GM13977 (cell line): ENCODE results near the gene COMP.

Experiments used
- DNase-seq: peaks from one replicate; pipeline ENCODE4 v3.0.0; 2012; ENCODE audit warnings: low spot score
- in situ Hi-C: fragments of 300-500 bp; cut with MboI; formaldehyde crosslinking; loops from one replicate; pipeline ENCODE4 v1.12.0; 2022; ENCODE audit warnings: low sequenced_read_pairs, low pct_unique_long_range_greater_than_20kb, mixed read lengths, inconsistent platforms; ENCODE audit not compliant: unreplicated experiment
- TF ChIP-seq, protein P1 (sequence below): IDR thresholded peaks from 2 replicates; pipeline ENCODE4 v1.5.1; 2012; ENCODE audit warnings: mild to moderate bottlenecking, control low read depth; ENCODE audit not compliant: insufficient read depth; ENCODE audit errors: extremely low read depth, missing control alignments

COMP gene

DNA sequence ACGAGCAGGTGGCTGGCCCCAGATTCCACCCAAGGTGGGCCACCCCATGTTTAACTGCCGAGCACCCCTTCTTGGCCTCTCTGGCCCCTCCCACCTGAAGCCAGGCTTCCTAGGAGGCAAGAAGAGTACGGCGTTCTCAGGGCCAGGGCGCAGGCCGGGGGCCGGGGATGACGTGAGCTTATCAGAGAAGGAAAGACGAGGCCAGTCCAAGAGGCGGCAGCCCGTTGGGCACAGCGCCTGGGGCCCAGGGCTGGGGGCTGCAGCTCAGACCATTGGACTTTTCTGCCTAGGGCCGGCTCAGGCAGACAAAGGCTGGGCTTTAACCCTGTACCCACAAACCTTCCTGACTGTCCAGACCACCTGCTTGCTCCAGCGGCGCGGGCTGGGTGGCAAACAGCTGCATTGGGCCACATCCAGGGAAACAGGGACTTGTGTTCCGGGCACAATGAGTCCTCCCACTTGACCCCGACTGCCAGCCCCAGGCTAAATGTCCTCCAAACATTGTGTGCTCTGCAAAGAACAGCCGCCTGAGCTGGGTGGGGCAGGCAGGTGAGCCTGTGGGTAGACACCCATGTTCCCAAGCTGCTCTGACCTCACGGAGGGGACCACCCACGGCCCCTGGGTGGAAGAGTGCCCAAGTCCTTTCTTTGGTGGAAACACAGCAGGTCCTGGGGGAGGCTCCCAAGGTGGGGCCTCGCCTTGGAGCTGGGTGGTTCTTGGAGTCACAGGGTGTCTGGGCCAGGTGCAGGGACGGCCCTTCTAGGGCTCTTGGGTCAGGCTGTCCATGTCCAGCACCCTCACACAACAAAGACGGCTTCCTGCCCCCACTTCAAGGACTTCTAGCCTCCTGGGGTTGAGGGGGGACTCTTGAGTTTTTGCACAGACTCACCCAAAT is 21.9 kb downstream of the COMP start:
- in situ Hi-C loops, result no loop called here
- TF ChIP-seq, protein P1, sequence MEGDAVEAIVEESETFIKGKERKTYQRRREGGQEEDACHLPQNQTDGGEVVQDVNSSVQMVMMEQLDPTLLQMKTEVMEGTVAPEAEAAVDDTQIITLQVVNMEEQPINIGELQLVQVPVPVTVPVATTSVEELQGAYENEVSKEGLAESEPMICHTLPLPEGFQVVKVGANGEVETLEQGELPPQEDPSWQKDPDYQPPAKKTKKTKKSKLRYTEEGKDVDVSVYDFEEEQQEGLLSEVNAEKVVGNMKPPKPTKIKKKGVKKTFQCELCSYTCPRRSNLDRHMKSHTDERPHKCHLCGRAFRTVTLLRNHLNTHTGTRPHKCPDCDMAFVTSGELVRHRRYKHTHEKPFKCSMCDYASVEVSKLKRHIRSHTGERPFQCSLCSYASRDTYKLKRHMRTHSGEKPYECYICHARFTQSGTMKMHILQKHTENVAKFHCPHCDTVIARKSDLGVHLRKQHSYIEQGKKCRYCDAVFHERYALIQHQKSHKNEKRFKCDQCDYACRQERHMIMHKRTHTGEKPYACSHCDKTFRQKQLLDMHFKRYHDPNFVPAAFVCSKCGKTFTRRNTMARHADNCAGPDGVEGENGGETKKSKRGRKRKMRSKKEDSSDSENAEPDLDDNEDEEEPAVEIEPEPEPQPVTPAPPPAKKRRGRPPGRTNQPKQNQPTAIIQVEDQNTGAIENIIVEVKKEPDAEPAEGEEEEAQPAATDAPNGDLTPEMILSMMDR, result no peak
- no peak for DNase-seq

DNA sequence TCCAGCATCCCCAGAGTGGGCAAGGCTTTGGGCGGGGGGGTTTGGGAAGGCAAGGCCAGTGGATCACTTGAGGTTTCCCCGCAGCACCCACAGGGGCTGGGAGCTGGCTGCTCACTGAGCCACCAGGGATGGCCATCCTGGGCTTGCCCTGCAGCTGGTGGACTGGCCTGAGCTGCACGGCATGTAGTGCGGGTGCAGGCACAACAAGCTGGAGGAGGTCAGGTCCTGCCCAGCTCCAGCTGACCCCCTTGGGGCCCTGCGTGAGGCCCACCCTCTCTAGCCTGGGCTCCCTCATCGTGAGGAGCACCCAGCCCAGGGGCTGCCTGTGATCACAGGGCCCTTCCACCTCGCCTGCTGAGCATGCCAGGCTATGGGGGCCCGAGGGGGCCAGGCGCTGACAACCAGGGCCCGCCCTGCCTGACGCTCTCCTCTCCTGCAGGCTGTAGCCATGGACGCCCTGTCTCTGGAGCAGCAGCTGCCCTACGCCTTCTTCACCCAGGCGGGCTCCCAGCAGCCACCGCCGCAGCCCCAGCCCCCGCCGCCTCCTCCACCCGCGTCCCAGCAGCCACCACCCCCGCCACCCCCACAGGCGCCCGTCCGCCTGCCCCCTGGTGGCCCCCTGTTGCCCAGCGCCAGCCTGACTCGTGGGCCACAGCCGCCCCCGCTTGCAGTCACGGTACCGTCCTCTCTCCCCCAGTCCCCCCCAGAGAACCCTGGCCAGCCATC is 22.9 kb downstream of the COMP start:
- in situ Hi-C loops, result no loop called here
- TF ChIP-seq, protein P1, result no peak
- no peak for DNase-seq

DNA sequence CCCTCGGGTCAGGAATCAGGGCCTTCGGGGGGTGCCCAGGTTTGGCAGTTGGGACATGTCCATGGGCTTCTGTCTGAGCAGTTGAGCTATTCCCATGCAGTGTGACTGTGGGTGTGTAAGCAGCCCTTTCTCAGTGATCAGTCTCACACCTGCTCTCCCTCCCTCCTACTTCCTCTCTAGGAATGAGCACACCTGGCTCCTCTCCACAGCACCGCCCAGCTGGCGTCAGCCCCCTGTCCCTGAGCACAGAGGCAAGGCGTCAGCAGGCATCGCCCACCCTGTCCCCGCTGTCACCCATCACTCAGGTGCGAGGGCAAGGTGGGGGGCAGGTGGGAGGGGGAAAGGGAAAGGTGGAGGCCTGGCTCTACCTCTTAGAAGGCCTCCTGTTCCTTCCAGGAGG is 25.9 kb downstream of the COMP start:
- TF ChIP-seq, protein P1, result no peak
- in situ Hi-C loops, result no loop called here
- no peak for DNase-seq

DNA sequence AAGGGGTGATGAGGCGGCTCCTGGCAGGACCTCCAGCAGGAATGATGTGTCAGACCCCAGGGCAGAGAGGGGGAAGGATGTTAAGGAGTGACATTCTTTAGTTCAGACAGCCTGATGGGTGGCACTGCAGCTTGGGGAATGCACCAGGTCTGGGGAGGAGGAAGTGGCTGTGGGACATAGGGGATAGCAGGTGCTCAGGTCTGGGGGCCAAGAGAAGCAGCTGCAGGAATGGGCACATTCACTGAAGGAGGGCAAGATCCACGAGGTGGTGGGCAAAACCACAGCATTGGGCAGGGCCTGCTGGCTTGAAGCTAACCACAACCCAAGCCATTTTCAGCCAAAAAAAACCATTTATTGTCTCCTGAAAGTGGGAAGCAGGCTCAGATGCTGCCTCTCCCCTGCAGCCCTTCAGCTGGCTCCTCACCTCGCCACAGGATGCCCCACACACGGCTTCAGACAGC is 26.5 kb downstream of the COMP start:
- DNase-seq, result no peak
- in situ Hi-C loops, result no loop called here
- TF ChIP-seq, protein P1, result no peak

DNA sequence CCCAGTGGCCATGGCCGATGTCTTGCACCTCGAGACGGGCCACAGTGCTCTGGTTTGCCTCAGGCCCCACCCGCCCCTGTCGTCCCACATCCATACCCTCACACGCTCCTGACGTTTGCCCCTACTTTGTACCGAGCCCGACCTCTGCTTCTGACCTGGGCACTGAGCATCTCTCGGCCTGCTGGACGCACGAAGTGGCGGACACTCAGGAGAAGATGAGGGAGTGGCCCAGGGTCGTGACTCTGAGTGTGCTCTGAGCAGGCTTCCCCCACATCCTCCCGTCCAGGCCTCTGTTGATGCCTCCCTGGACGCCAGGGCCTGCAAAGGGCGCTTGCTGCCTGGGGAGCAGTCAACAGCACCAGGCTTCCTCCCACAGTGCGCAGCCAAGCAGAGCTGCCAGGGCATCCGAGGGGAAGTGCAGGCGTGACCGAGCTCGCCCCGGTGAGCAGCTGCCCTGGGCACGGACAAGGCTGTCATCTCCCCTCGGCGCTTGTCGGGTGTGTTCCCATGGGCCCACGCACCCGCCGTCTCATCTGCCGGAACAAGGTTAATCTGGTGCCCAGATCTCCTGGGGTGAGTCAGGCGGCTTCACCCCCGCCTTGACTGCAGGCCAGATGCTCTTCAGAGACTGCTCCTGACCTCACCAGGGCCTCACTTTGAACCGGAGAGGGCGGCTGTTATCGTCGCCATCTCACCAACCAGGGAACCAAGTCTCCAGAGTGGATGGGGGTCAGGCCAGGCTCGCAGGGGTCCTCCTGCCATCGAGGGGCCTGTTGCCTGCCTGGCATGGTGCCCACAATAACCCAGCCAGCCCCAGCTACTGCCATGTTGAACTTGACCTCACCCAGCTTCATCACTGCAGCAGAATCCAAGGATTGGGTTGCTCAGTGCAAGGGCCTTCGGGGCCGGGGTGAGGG is 27.2 kb downstream of the COMP start:
- in situ Hi-C loops, result no loop called here
- DNase-seq, result no peak
- TF ChIP-seq, protein P1, result no peak
